GF-D8 (cell line): ENCODE measurements around the gene SPRYD3.

Experiments used
- DNase-seq: peaks from one replicate; lab custom pipeline; 2025; lab: John Stamatoyannopoulos, UW

The SPRYD3 gene

DNA sequence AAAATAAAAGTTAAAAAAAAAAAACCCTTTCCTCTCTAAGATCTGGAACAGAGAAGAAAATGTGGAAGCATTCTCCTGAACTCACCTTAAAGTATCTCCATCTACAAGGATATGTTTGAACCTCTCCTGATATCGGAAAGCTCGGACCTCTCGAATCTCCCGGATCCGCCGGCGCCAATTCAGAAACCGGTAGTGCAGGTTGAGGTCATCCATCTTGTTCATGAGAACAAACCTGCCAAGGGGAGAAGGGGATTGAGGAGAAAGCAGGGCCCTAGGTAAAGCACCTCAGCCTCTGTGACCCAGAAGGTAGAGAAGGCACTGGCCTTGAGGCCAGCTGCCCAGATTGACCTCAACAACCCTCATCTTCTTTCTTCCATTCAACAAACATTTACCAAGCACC is 2.2 kb downstream of the SPRYD3 start:
- DNase-seq, result no peak

DNA sequence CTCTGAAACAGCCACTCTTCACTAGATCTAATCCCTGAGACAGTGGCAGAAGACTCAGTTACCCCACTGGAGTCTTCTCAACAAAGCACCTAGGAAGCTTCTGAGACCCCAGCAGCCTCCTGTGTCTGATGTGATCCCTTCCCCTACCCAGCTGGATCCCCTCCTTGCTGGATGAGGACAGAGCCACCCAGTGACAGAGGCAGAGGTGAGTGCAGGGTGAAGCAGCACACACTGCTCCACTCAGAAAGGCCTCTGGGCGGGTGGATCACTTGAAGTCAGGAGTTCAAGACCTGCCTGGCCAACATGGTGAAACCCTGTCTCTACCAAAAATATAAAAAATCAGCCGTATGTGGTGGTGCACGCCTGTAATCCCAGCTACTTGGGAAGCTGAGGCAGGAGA is 2.7 kb downstream of the SPRYD3 start:
- no peak for DNase-seq

DNA sequence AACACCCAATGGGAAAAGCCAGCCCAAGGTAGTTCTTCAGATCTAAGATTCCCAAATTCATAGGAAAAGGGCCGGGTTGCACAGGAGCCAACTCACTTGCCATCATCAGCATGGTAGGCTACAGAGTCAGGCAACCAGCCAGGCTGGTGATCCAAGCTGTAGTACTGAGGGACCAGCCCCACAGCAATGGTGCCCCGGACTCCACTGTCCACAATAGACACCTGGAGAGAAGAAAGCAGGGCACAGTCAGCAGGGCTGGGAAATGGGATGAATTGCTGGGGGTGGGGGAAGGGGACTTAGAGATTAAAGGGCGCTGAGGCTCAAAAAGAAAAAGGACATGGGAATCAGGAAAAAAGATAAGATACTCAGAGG is 4.2 kb downstream of the SPRYD3 start:
- no peak for DNase-seq

DNA sequence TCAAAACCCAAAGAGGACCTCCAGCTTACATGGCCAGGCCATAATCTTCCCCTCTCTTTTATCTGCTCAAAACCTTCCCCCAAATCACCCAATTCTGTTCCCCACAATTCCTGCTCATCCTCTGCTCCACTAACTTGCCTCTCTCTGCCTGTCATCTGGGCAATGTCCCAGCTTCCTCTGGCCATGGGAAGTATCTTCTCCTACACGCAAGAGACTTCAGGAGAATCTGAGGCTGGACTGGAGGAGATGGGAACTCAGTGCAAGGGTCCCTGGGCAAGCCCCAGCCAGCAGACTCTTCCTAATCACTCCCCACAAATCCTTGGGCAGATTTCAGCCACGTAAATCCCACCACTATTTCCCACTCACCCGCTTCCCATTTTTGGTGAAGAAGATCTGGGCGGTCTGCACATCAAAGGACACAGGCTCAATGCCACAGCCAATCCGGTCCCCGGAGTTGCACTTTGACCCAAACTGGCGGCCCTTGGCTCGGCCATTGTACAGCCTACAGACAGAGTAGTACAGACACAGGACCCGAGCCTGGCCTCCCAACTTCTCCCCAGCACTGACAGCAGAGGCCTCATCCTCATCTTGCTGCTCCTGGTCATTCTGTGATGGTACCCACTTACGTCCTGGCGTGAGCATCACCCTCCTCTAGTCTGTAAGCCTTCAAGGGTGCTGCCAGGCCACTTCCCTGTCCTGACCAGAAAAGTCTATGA is 4.7 kb downstream of the SPRYD3 start:
- DNase-seq, result no peak

DNA sequence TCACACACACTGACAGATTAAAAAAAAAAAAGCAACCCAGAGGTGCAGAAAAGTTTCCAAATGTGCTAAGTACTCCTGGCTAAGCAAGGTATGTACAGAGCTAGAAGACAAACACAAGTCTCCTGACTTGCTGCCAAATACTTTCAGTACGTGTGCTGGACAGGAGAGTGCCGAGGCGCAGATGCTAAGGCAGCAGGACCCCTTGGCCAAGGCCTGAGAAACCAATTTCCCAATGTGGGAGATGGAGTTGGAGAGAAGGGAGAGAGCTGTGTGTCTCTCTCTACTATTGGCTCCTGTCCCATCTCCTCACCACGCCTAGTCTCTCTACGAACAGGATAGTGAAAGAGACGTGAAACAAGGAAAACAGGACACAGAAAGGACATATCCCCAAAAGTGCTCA is 5.3 kb downstream of the SPRYD3 start:
- no peak for DNase-seq

DNA sequence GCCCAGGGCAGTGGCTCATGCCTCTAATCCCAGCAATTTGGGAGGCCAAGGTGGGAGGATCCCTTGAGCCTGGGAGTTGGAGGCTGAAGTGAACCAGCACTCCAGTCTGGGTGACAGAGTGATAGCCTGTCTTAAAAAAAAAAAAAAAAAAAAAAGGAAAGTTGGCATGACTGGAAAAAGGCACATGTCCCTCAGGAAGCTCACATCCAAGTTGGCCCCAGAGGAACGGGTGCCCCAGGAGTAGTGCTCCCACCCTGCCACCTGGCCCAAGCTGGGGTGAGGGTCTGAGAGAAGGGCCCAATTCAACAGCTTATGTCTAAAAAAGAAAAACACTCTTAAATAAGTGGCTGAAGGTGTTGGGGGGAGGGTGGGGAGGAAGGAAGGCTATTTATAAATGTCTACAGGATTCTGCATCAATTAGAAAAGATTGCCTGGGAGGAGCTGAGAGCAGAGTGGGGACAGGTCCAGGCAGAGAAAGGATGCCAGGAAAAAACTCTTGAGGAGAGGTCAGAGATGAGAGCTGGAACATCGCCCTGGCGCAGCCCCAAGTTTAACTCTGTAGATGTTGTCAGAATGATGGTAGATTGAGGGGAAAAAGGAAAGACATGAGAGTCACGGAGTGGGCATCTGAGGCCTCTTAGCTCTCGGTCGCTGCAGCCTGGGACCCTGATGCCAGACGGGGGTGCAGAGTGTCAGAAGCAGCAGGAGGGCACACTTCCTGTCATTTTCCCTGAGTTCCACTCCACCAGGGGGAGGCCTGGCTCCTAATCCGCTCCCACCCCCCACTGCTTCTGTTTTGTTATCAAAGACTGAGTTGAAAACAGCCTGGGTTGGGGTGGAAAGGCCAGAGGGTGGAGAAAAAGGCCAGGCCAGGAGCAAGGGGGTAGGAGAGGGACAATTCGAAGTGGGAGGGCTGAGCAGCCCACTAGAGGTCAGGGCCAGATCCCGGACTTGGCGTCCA is 7.3 kb downstream of the SPRYD3 start:
- no peak for DNase-seq

DNA sequence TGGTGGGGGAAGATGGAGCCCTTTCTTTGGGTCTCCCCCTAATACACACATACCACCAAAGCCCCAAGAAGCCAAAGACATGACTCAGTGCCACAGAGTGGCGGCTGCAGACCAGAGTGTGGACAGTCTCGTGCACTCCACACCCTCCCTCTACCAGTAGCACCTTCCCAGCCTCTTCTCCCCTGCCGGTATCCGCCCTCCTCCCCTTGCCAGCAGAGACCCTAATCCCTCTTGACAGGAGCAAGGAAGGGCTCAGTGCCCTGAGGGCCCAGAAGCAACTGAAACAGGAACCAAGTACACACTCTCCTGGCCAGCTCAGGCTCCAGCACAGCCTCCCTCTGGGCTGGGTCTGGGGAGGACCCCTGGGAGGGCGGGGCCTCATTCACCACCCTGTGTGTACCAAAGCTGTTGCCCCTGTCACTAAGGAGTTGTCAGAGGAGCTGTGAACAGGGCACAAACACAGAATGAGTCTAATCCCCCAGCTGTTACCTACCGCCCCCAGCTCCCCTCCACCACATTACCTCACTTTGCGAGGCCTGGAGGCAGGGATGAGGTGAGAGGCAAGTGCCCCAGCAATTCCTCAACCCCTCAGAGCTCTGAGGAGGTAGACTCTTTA is 8.2 kb downstream of the SPRYD3 start:
- DNase-seq, result no peak

DNA sequence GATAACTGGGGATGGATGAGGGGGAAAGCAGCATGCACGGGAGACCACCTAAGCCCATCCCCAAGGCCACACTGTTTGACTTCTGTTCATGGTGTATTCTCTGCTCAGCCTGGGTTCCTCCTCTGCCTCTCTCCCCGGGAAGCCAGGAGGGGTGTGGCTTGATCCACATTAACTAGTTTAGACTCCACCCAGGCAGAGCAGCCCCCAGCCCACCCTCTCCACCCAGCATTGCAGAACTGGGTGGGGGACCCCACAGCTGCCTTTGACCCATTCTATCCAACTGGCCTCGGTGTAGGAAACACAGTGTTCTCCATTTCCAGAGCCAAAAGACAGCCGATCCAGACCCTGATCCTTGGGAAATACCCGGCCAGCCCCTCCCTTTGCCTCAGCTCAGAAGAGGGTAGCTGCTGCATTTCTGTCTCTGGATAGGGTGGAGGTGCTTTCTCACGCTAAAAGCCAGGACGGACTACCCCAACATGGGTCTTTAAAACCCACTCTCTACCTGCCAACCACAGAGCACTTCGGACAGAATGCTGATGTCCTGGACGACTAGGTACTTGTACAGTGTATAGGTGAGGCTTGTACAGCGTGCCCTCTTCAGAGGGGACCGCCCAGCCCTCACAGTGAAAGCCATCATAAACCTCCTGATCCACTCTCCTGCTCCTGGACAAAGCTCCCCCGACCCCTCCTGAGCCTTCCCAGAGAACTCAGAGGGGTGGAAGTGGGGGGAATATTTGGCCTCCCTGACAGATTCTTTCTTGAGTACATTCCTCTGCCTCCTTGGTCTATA is 9.4 kb downstream of the SPRYD3 start:
- DNase-seq, result no peak

DNA sequence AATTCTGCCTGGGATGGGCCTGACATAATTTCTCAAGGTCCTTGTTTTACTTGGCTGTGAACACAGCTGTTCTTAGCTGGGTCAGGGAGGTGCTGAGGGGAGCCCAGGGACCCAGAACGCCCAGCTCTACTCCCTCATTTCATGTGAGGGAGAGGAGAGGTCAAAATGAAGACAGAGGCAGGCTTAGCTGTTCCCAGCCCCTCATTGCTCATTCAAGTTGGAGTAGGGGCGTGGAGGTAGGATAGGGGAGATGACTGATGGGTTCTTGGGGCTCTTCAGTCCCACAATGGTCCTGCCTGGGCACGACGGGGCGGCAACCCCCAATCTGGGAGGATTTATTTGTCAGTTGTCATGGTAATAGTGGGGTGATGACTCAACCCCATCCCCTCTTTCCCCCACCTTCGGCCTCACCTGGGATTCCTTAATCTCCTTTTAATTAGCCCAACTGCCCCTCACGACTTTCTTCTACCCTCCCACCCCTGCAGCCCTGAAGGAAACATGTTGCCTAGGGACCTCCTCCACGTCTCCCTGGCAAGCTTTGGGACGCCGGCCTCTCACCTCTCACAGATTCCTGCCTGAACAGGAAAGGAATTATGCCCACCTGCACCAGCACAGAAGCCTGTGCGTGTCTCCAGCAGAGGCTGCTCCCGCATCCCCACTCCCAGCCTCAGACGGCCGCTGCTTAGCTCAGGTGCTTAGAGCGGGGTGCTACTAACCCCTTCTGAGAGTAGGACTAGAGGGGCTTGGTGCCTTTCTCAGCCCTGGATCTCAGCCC is 10.2 kb downstream of the SPRYD3 start:
- DNase-seq, result no peak

DNA sequence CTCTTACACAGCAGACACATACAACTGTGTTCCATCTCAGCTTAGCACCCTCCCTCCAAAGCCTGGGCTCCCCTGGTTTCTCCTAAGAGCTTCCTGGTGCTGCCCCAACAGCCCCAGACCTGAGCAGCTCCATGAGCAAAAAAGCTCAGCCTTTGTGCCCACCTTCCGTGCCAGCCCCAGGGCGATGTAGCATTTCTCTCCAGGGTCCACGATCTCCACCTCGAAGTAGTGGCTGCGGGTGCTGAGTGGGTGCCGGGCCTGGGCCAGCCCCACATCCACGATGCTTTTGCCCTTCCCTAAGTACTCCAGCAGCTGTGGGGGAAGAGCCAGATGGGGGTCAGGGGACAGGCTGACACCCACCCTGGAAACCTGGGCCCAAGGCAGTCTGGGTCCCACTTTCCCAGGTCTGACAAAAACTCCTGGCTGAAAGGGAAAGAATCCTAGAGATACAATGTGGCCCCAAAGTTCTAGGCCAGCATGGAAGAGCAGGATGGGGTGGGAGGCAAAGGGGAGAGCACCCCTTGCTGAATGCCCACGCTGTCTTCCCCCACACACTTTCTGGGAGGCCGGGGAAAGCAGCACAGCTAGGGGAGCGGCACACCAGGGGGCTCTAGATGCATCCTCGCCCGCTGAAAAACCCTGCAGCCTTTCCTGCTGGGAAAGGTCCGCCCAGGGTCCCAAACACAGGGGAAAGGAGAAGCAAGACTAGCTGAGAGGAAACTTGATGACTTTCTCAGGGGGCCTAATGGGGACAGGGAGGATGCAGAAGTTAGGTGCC is 11.0 kb downstream of the SPRYD3 start:
- DNase-seq, result no peak

DNA sequence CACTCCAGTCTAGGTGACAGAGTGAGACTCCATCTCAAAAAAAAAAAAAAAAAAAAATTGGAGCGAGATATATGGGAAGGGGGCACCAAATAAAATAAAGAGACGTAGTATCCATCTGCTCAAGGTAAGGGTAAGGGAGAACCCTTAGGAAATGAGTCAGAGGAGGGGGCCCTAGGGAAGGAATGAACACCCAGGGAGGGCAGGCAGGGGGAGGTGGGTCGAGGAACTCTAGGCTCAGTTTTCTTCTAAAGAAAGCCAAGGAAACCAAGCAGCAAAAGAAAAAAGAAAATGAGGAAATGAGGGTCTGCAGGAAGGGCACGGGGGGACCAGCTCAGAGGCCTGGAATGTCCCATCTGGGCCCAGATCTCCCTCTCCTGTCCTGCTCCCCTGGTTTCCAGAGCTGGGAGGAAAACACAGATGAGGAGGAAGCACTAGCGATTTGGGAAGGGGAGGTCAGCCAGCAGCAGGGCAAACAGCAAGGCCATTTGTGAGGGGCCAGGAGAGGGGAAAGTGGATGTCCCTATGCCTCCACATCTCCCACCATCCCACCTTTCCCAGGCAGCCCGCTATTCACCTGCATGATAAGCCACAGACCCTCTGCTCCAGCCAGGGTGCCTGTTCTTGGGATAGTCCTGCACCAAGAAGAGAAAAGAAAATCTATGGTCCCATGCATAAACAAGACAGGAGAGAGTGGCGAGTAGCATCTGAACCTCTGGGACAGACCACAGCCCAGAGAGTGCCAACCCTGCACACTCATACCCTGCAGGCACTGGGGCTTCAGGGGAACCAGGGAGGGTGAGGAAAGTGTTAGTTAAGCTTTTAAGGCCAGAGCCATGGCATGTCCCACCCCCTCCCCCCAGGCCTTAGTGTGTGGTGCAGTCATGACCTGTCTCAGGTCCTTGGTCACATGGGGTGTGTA is 11.9 kb downstream of the SPRYD3 start:
- DNase-seq, result no peak

DNA sequence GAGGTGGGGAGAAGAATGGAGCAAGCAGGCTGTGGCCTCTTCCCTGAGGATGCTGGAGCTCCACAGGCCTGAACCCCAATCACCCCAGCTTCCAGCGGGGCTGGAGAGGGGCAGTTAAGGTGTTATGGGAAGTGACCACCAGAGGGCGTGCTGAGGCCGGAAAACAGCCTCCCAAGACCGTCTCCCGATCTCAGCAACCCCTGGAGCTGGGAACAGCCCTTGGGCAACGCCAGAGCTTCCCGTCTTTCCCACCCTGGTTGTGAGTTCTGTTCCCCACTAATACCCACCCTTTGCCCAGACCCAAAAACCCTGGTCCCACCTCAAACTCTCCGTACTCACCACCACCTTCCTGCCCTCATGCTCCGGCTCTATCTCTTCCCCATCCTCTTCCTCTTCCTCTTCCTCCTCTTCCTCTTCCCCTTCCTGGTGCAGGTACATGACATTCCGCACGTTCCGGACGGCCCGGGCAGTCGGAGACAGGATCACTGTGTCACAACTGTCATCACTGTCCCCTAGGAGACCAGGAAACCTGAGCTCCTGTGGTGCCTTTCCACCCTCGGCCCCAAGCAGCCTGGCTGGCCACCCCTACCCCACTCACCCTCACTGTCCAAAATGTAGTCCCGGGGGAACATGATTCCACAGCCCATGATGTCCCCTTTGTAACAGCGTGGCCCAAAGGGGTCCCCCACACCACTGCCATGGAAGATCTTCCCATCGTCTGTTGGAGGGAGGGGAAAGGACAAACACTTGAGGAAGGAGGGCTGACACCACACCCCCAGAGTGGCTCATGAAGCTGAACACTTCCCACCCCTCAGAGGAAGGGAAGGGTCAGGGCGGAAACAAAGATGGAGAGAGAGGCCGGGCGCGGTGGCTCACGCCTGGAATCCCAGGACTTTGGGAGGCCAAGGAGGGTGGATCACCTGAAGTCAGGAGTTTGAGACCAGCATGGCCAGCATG is 12.9 kb downstream of the SPRYD3 start:
- no peak for DNase-seq

DNA sequence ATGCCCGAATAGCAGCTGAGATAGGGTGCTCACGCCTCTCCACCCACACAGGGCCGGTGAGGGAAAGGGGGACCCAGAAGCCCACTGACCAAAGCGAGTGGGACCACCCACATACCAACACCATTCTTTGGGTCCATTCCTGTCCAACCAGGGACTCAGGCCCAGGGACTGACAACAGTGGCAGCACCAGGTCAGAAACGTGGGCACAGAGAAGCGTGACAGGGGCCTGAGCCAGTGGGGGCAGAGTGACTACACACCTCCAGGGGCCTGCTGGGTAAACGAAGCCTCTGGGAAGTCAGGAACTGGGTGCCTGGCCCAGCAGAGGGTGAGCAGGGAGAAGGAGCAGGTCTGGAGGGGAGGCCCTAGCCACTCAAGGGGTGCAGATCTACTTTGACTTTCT is 13.7 kb downstream of the SPRYD3 start:
- no peak for DNase-seq

DNA sequence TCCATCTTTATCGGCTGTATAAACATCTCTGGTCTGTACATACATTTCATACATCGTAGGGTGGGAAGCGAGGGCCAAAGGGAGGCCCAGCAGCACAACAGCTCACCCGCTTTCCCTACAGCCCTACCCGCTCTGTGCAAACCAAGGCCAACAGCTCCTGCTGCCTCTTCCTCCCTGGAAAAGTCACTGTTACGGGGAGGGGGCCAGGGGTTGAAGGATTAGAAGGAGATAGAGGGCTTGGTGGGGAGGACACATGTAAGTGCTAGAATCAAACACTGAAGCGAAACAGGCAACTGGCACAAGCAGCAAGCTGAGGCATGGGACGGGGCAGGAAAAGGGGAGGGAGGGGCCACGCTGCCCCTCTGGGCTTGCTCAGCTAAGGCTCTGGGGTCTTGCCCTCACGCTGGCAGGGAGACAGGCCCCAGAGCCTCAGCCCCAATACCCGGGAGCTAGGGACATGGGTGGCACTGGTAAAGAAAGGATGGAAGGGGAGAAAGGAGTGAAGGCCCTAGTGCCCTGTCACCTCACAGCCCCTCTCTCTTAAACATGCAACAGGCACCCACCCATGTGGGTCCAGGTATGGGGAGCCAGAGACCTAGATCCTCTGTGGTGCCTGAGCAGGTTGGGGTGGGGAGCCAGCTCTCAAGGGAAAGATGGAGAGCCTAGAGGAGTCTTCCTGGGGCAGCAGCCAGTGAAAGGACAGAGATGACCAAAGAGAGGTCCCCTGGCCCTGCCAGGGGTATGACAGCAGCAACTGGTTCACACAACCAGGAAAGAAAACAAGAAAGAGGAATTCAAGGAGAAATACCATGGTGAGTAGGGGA is 14.4 kb downstream of the SPRYD3 start:
- DNase-seq, result no peak

DNA sequence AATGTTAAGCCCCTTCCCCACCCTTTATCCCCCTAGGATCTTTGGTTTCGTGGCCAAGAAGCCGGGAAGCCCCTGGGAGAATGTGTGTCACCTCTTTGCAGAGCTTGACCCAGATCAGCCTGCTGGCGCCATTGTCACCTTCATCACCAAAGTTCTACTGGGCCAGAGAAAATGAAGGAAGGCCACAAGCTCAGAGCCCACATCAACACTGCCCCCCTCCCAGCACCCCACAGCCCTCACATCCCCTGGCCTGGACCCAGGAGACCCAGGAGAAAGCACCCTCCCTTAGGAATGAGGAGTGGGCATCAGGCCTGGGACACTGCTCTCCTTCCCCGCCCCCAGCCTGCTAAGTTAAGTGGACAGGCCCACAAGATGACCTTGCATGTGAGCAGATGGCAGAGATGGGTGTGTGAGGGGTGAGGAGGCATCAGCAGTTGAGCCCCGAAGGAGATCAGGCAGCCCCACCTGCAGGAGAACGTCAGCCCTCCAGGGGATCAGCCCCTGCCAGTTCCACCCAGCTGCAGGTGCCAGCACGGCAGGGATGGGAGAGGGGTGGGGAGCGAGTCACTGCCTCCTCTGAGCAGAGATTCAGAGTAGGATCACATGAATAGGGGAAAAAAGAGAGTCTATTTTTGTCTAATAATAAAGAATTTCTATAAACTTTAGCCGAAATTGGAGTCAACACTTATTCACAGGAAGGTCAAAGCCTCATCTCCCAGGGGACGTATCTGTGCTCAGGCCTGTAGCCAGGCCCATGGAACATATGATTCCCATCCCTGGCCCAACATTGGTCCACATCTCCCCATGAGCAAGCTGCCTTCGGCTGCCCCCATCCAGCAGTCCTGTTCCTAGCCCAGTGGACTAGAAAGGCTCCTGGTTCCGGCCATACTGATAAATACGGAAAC is 15.2 kb downstream of the SPRYD3 start:
- no peak for DNase-seq

DNA sequence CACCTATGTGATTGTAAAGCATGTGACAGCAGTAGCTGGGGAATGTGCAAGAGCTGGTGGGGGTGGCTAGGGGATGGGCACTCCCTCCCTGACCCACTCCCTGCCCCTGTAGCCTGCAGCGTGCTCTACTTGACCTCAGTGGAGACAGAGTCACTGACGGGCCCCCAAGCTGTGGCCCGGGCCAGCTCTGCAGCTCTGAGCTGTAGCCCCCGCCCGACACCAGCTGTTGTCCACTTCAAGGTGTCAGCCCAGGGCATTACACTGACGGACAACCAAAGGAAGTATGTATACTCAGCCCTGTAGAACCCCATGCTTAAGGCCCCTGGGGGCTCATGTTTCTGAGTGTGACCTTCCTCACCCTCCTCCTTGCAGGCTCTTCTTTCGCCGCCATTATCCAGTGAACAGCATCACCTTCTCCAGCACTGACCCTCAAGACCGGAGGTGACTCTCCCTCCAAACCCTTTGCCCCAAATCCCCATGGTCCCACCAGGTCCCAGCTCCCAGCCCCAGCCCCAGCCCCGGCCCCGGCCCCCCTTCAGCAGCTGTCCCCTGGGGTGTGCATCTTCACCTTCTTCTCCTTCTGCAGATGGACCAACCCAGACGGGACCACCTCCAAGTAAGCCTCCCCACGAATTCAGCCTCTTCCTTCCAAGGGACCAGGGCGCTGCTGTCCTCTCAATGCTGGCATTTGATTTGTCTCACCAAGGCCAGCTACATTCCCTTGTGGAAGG is 16.0 kb downstream of the SPRYD3 start:
- DNase-seq, result no peak
